NOMO-1 treated with DMSO at 0.1 percent for 48 hours (cell line): Measurements from ENCODE around the gene SMAD4.
"Not testable (repeated sequence)": the region's sequence is repeated elsewhere in the genome, so short reads cannot be mapped to it uniquely, and the experiment has no call there.

Experiments used
- DNase-seq: peaks from one replicate; lab custom pipeline; 2025; ENCODE audit not compliant: unreplicated experiment; lab: John Stamatoyannopoulos, UW

SMAD4 gene

DNA sequence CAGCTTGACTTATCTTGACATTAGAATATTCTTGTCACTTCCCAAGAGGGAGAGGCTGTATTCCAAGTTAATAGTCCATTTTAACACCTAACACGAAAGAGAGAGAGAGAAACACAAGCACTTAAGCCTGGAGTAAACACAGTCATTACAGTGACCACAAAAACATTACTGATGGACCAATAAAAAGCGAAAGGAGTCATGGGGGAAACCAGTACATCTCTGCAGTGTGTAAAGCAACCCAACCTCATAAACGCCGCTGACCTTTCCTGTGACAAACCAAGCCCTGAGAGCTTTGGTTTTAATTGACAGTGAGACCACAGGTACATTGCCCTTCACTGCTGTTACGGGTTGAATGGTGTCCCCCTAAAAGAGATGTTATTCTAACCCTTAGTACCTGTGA, 78.3 kb downstream of the SMAD4 start:
- DNase-seq, result no peak

DNA sequence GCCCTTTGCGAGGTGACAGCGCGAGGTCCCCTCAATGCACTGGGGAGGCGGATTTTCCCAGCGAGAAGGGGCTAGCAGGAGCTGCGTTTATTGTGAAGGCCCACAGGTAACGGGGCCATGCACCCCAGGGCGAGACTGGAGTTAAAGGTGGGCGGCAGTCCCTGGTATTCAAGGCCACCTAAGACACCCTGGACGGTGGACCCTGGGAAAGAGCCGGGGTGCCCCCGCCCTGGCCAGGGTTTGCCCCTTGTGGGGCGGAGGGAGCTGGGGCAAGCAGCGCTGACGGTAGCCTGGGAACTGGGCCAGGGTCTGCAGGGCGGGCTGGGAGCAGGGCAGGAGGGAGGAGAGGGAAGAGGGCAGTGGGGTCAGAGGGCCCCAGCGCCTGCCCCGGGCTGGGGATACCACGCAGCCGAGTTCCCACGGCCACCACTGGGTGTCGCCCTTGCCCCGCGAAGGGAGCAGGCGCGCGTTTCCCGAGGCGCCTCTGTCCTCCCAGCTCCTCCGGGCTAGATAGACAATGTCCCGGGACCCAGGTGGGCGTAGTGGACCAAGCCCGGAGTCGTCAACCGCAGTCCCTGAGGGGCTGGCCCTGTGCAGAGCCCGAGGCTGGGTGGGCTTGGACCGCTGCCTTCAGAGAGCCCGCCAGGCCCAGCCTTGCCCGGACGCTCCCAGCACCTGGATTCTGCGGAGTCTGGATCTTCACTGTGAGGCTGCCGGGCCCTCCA, 80.2 kb downstream of the SMAD4 start:
- peak; percentile 3 for DNase-seq

- DNase-seq, result not testable (repeated sequence)
Measured at GRCh38 chr18:51111633-51112355, 81.8 kb downstream of the SMAD4 start.

DNA sequence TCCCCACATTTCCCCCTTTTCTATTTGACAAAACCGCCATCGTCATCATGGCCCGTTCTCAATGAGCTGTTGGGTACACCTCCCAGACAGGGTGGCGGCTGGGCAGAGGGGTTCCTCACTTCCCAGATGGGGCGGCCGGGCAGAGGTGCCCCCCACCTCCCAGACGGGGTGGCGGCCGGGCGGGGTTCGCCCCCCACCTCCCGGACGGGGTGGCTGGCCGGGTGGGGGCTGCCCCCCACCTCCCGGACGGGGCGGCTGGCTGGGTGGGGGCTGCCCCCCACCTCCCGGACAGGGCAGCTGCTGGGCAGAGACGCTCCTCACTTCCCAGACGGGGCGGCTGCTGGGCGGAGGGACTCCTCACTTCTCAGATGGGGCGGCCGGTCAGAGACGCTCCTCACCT, 87.0 kb downstream of the SMAD4 start:
- DNase-seq, result not testable (repeated sequence)

DNA sequence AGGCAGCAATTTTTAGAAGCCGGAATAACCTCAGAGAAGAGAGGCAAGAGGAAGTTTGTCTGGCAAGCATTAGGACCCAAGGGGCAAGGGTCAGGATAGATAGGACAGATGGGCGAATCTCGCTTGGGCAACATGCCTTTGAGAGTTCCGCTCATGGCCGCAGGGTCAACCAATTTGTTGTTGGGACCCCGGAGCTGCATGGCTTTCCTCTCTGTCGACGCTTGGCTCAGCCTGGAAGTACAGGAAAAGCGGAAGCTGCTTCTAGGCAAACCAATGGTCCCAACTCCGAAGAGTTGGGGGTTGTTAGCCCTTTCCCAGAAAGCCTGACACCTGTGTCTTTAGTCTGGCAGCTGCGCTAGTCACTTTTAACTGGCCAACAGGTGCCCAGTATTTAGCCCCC, 89.5 kb downstream of the SMAD4 start:
- DNase-seq, result not testable (repeated sequence)

DNA sequence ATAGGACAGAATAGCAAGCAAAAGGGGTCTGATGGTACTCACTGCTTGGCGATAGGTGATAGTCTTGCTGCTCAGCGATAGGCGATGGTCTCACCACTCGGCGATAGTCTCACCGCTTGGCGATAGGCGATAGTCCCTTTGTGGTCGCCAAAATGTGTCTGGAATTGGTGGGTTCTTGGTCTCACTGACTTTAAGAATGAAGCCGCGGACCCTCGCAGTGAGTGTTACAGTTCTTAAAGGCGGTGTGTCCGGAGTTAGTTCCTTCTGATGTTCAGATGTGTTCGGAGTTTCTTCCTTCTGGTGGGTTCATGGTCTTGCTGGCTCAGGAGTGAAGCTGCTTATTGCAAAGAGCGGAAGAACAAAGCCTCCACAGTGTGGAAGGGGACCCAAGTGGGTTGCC, 90.0 kb downstream of the SMAD4 start:
- DNase-seq, result not testable (repeated sequence)

- DNase-seq, result no peak
Measured at GRCh38 chr18:51120809-51121596, 91.0 kb downstream of the SMAD4 start.

- DNase-seq, result no peak
Measured at GRCh38 chr18:51121597-51121857, 91.5 kb downstream of the SMAD4 start.

DNA sequence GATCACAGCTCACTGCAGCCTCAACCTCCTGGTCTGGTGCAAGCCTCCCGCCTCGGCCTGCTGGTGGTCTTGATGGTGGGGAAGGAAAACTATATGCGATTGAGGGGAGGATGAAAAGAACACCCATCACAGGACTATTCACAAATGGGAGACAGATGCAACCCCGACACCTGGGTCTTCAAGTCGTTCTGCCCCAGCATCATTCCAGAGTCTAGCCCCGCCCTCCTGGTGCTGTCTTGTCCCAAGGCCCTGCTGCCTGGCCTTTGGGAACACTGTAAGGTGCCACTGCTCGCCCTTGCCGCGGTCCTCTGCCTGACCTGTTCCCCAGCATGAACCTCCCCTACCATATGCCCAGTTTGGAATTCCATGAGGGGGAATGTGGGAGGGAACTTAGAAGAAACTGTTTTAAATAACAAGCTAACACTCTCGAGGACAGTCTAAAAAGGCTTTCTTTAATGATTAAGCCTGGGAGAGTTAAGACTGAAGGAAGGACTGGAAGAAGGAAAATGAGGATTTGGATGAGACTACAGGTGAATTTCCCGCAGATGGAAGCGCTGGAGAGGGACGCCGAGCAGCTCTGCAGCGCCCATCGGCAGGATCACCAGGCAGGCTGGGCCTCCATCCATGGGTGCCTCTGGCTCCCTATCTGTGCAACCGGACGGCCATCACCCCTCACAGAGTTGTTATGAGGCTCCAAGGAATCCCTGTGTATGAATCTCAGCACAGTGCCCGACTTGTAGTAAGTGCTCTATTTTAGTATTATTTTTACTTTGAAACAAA, 92.4 kb downstream of the SMAD4 start:
- no peak for DNase-seq

GRCh38 chr18:51123046-51123395, 93.0 kb downstream of the SMAD4 start:
- DNase-seq, result no peak

- no peak for DNase-seq
Measured at GRCh38 chr18:51123481-51123880, 93.5 kb downstream of the SMAD4 start.

GRCh38 chr18:51123936-51124486, 94.0 kb downstream of the SMAD4 start:
- no peak for DNase-seq

GRCh38 chr18:51125976-51126375, 96.0 kb downstream of the SMAD4 start:
- DNase-seq, result no peak

DNA sequence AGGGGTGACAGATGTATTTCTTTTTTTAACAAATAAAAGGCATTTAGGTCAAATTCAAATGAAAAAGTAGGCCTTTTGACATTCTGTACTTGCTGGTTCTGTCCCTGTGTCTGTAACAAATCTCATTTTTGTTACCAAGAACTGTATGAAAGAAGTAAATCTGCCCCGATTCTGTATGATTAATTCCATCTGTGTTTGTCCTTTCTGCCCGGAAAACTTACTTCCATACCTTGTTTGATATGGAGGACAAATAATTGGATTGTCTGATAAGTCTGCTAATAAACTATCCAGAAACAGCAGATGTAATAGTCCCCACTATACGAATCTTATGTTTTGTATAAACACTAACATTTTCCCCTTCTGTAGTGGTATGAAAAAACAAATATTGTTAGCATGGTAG, 97.7 kb downstream of the SMAD4 start:
- no peak for DNase-seq

DNA sequence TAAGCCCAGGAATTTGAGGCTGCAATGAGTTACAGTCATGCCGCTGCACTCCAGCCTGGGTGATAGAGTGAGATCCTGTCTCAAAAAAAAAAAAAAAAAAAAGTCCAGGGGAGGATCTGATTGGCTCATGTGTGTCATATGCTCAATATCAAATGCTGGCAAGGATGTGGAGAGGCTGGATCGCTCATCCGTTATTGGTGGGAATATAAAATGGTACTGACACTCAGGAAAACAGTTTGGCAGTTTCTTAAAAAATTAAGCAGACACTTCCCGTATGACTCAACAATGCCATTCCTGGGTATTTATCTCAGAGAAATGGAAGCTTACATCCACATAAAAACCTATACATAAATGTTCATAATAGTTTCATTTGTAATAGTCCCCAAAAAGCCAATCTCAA, 98.5 kb downstream of the SMAD4 start:
- no peak for DNase-seq

DNA sequence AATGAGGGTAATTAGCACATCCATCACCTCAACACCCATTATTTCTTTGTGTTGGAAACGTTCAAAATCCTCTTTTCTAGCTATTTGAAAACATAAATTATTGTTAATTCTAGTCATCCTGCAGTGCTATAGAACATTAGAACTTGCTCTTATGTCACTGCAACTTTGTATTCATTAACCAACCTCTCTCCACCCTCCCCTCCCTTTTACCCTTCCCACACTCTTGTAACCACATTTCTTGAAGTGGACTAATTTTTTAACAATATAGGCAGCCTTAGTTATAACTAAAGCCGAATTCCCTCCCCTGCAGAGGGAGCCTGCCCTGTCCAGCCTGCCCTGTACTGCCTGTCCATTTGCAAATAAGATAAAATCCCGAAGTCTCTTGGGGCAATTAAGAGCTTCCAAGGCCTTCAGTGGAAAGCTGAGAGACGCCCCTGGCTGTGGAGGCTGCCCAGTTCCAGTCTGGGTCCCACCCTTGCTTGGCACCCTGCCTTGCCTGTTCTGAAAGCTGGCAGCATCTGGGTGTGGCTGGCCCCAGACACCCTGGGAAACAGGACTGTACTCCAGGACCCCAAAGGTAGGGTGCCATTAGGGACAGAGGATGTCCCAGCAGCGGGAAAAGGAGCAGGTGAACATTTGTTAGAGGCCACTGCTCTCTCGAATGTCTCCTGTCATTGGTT, 102.4 kb downstream of the SMAD4 start:
- no peak for DNase-seq

DNA sequence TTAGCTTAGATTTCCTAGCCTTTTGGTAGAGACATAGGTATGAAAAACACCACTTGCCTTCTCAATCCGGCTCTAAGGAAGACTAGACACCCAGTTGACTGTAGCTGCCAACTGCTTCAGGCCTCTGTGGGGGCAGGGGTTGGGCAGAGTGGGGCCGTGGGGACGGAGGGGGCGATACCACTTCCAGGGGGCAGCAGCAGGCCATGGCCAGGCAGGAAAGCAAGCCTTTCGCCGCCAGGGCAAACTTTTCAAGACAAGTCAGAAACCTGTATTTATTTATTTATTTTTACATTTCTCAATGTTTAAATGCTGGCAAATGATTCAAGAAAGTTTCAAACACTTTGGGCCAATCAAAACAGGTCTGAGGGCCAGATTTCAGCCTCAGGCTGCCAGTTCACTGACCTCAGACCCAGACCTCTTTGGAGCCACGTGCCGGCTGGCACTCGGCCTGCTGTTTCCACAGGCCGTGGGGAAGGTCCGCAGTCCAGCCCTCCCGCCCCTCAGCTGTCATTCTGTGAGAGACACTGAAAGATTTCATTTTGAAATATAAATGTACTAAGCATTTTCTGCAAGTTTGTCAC, 103.7 kb downstream of the SMAD4 start:
- no peak for DNase-seq
